SK-N-DZ (cell line): Measurements from ENCODE around the gene IRF2BP2. TPM values are rescaled to one million over a fixed set of nuclear protein-coding genes. Genes with fewer than 3 reads are reported as not detected.
A peak's percentile ranks its signal among the peaks of the same experiment; 100 is the strongest.
"Not testable (repeated sequence)": the region's sequence is repeated elsewhere in the genome, so short reads cannot be mapped to it uniquely, and the experiment has no call there.

Experiments
- DNase-seq: peaks from one replicate; pipeline ENCODE4 v3.0.0-alpha.2; 2015; ENCODE audit warnings: low spot score
- polyA plus RNA-seq, 2 experiments: library from polyadenylated mRNA; depleted of rRNA; stranded (reverse); fragments of >200 nt; gene quantifications; 2 replicates each; pipeline ENCODE4 v1.2.3, GENCODE V29; 2014

The IRF2BP2 gene
- polyA plus RNA-seq (2014; cell fraction: cytosol; rRNA removed), result 32.0 and 33.3 TPM in 2 replicates
- 24.3 and 26.1 TPM in 2 replicates for polyA plus RNA-seq (2014; cell fraction: nucleus; rRNA removed)

DNA sequence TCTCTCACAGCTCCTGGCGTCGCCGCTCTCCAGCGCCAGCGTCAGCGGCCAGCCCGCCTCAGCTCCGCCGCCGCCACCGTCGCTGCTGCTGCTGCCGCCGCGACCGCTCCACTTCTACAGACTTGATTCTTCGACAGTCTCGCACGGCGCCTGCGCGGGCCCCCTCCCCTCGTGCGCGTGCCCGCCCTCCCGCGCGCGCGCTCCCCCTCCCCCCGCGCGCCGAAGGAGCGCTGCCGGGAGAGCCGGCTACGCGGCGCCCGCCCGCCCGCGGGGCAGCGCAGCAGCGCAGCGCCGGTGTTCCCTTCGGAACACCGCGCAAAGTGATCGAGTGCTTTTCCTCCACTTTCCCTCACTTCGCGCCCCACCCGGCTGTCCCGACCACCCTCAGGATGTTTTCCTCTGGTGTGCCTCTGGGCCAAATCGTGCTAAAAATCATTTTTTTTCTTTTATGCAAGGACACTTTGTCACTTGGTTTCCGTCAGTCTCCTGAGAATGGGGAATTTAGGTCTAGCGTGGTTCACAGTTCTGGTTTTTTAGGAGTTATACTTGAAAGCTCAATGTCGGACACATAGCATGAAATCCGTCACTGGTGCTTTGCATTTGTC lies at the start of gene IRF2BP2:
IRF2BP2 (minus strand) TSS at position 118 of the 605 bp plus-strand sequence. CDS start 684 bp downstream, outside the sequence.
- peak; percentile 83 for DNase-seq

DNA sequence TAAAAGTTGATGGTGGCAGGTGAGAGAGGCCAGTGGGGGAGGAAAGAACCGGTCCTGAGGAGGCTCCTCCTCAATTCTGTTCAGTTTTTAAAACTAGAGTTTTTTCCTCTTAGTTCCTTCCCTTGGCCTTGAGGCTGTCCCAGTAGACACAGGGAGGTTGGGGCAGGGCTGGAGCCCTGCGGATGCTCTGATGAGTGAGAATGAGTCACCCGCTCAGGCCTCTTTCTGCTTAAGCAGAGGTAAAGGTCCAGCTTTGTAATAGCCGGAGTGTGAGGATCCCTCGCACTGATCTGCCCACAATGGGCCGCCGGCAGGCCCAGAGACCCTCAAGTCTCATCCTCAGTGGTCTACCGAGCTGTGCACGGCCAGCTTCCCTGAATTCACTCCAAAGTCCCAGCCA lies 49.6 kb upstream of the IRF2BP2 start:
- DNase-seq, result no peak

DNA sequence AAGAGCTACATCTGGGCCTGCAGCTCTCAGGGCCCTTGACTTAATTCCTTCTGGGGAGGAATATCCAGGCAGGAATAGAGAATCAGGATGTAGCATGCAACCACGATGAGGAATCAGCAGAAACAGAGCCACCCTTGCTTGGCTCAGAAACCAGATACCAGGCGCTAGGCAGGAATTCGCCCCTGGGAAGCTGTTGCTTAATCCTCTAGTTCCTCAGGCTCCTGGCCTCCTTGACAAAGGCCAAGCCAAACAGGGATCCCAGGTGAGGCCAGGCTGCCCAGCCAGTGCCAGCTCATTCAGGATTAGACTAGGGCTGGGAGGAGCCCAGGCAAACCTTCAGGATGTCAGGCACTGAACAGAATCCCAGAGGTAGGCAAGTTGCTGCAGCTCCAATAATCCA lies 48.2 kb upstream of the IRF2BP2 start:
- DNase-seq, result no peak

DNA sequence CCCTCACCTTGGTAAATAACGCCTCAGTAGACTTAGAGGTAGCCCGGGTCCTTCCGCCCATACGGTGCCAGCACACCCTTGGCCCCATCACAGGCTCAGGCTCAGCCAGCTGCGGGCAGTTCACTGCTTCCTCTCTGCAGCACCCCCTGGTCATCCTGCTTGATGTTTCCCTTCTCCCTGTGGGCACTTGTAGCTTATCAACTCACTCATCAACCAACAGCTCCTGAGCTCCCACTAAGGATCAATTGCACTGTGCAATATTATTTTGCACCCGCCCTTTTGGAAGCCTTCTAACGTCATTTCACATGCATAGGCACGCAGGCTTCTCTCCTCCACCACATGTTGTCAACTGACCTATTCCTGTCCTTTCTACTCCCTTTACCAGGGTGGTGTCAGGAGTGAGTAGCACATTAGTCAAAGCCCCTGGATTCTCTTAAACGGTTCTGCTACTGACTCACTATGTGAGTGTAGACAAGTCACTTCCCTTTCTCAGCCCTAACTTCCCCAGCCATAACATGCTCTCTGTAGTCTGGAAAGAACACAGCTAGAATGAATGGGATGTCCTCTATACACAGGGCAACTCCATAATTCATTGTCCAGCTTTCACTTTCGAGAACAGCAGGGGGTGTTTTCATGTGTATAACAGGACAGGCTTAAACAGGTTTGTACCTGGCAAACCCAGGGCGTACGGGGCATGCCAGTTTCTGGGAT lies 47.1 kb upstream of the IRF2BP2 start:
- DNase-seq, result no peak

DNA sequence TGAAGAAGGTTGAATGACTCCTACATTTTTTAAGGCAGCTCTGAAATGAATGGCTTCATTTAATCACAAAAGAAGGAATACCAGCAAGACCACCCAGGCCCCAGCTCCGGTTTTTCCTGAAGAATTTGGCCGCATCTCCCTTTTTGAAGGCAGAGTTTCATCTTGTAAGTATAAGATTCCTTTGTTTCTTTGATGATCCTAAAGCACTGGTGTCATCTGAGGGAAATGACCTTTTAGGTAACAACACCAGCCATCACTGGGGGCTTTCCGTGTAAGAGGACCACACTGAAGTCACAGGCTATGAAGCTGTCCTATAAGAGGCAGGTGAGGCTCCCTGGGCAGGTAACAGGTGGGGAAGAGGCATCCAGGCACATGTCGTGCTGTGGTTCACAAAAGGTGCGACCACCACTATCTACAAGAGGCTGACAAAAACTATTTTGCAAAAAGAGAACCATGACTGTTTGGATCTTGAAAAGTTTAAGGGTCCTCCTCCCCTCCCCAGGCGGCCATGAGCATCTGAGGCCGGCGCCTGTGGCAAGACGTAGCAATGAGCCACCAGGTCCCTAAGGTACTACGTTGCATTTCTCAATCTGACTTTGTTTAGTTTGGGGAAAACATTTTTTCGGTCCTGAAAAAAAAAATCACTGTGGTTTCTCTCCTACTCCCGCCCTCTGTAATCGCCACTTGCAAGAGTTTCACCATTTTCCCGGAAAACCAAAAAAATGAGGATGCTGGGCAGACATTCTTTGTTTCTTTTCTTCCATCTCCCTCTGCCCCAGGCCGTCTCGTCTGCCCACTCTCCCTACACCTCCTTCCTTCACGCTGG lies 46.3 kb upstream of the IRF2BP2 start:
- no peak for DNase-seq

DNA sequence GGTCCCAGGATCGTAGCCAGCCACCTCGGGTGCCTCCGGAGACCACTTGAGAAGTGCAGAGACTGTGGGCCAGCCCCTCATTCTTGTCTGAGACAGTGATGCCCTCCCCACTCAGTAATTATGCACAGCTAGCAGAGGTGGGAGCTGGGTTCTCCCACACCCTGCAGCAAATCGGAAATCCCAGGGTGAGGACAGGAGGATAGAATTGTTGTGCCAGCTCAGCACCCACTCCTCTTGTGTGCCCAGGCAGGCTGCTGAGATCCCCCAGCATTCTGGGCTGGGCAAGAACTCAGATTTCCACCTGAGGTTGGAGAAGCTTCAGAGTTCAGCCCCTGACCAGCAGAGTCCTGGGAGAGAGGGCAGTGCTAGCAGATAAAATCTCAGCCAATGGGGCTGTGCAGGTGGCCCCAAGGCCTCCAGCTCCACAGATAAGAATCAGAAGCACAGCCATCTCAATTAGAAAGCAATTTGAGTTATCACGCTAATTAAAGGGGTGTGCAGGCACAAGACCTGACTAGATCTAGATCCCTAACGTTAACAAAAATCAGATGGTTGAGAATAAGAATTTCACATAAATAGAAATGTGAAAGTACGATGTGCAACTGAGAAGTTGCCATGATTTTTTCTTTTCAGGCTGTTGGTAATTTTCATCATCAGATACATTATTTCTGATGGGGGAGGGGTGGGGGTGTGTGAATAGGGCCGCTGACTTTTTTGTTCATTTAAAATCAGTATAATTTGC lies 45.5 kb upstream of the IRF2BP2 start:
- peak; percentile 80 for DNase-seq

DNA sequence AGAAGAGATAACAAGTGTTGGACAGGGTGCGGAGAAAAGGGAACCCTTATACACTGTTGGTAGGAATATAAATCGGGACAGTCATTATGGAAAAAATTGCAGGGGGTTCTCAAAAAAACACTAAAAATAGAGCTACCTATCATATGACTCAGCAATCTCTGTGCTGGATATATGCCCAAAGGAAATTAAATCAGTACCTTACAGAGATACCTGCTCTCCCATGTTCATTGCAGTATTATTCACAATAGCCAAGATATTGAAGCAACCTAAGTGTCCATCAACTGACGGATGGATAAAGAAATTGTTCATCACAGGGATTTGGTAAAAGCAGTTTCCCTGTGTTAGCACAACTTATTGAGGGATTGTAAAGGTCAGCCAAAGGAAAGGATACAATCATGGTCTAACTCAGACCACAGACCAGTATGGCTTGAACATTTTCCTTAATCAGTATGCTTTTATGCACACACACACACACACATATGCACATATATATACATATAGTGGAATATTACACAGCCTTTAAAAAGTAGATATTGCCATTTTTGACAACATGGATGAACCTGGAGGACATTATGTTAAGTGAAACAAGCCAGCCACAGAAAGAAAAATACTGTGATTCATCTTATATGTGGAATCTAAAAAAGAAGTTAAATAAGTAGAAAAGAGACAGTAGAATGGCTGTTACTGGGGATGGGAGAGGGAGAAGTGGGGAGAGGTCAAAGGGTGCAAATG lies 44.2 kb upstream of the IRF2BP2 start:
- DNase-seq, result no peak

DNA sequence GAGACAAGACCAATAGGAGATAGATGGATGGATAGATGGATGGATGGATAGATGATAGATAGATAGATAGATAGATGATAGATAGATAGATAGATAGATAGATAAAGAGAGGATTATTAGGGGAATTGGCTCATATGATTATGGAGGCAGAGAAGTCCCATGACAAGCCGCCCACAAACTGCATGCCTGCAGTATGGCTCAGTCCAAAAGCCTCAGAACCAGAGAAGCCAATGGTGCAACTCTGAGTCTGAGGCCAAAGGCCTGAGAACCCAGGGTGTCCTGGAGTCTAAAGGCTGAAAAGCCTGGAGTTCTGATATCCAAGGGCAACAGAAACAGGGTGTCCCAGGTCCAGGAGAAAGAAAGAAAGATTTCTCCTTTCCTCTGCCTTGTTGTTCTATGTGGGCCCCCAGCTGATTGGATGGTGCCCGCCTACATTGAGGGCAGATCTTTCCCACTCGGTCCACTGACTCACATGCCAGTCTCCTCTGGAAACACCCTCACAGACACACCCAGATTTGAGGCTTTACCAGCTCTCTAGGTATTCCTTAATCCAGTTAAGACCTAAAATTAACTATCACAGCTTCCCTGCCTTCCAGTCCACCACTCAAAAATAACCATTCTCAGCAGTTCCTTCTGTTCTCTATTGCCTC lies 39.6 kb upstream of the IRF2BP2 start:
- DNase-seq, result no peak

DNA sequence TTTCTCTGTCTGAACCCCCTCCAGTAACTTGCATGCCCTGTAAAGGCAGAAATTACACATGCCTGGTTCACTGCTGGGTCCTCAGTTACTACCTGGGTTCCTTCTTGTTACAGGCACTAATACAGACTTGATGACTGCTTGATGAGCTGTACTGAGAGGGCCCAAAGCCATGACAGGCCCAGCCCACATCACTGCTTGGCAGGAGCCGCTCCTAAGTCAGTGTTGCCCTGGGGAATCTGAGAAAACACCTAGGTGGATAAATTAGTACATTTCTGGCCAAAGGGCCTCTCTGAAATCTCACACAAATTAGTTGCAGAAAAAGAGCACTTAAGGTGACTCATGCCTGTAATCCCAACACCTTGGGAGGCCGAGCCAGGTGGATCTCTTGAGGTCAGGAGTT lies 37.8 kb upstream of the IRF2BP2 start:
- DNase-seq, result no peak

DNA sequence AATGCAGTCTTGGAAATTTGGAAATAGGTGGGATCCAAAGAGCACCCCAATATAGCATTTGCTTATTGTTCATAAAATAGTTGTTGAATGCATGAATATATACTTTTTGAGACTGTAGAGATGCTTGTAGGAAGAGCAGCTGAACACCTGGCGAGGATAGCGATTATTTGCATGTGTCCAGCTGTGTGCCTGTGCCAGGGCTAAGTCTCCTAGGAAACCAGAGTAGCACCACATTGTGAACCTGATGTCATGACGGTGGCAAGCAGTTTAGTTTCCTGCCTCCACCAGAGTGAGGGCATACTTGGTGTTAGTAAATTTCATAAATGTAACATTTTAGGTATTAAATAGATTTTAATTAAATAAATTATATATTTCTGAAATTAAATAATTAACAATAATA lies 37.3 kb upstream of the IRF2BP2 start:
- DNase-seq, result no peak

DNA sequence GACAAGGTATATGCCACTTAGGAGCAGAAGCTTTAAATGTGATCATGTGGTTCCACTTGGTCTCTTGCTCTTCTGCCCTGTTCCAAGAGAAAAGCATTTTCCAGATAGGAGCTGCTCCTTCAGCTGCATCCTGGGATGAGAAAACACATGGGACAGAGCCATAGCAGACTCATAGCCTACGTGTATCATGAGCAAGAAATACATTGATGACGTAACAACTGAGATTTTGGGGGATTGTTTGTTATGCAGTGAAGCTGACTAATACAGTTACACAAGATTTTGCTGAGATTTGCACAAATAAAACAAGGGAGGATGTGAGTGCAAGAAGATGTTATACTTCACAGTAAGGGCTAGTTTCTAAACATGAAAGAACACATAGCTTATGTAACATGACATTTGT lies 36.0 kb upstream of the IRF2BP2 start:
- DNase-seq, result no peak

DNA sequence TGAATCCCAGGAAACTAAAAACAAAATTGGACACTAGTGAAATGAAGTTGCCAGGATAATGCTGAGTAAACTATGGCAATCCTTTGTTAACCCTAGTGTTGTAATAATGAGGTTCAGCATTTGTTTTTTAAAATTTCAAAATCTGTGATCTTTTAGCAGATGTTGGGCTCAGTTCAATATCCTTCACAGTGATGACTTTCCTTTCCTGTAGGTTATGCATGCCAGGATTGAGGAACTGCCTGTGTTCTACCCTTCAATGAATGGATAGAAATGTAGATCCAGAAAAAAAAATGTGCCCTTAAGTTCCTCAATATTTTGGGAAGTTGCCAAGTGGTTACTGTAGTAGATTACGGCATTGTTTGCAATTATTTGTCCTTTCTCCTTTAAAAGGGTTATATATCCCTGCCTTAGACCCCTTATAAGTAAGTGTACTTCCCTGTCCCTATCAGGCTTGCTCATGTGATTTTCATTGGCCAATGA lies 35.5 kb upstream of the IRF2BP2 start:
- no peak for DNase-seq

DNA sequence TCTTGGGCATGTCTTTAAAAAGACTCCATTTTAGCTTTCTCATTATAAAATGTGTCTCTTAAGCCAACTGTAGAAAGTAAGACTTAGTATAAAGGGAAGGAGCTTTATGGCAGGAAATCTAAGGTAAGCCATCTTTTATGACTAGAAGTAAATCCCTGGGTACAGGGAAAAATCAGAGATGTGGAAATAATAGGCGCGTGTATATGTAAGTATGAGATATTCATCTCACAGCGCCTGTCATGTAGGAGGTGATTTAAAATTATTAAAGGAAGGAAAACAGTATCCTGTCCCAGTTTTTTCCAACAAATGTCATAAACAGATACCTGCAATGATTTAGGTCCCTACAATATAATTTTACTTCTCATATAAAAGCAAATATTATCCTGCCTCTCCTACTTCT lies 35.0 kb upstream of the IRF2BP2 start:
- DNase-seq, result no peak

DNA sequence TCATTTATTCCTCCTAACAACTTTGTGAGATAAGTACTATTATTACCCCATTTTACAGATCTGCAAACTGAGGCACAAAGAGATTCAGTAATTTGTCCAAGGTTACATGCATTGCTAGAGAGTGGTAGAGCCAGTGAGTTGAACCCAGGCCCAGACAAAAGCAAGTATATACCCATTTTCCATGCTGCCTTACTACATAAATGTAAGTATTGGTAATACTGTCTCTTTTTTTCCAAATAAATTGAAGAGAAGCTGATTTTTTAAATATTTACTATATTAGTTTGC lies 33.8 kb upstream of the IRF2BP2 start:
- DNase-seq, result no peak

DNA sequence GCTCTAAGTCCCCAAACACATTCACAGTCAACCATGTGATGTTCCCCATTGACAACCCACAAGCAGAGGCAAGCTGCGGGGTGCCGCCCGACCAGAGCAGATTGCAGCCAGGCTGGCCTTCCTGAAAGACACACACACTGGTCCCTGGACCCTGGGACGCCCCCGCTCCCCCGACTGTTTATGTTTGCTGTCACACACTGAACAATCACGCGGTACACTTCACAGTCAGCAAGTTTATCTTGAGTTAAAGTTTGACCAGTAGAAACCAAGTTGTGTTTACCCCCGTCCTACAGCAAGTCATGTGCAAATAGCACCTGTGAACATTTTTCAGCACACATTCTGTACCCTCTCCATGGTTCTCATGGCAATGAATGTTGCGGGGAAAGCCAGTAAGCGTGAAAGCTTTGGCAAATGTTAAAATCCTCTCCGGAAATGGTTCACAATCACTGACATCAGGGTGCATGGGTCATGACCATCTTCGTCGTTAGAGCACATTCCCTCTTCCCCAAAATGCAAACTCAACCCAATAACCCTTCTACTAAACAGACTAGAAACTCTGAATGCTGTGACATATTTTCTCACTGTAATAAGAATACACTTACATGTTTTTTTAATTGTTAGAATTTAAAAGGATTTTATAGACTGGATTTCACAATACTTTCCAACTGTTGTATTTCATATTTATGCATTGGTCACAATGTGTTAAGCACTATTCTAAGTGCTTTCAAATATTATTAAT lies 33.3 kb upstream of the IRF2BP2 start:
- DNase-seq, result no peak

DNA sequence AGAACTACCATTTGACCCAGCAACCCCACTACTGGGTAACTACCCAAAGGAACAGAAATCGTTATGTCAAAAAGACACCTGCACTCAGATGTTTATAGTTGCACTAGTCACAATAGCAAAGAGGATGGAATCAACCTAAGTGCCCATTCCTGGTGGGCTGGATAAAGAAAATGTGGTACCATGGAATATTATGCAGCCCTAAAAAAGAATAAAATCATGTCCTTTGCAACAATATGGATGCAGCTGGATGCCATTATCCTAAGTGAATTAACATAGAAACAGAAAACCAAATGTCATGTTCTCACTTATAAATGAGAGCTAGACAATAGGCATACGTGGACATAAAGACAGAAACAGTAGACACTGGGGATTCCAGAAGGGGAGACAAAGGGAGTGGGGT lies 32.5 kb upstream of the IRF2BP2 start:
- no peak for DNase-seq

DNA sequence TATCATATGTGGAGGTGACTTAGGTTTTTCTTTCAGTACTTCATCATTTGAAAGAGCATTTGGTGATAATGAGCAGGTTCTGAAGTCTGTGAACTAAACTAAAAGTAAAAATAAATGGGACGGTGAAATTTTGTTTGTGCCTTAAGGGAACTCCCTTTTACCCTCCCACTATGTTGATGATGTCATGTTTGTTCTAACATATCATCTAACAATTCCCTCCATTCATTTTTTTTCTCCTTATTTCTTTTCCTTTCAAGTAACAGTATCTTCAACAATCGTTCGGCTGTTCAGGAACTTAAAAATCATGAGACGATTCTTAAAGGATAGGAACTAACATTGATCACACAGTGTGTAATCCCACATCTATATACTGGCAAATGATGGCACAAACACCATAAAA lies 30.0 kb upstream of the IRF2BP2 start:
- DNase-seq, result no peak

DNA sequence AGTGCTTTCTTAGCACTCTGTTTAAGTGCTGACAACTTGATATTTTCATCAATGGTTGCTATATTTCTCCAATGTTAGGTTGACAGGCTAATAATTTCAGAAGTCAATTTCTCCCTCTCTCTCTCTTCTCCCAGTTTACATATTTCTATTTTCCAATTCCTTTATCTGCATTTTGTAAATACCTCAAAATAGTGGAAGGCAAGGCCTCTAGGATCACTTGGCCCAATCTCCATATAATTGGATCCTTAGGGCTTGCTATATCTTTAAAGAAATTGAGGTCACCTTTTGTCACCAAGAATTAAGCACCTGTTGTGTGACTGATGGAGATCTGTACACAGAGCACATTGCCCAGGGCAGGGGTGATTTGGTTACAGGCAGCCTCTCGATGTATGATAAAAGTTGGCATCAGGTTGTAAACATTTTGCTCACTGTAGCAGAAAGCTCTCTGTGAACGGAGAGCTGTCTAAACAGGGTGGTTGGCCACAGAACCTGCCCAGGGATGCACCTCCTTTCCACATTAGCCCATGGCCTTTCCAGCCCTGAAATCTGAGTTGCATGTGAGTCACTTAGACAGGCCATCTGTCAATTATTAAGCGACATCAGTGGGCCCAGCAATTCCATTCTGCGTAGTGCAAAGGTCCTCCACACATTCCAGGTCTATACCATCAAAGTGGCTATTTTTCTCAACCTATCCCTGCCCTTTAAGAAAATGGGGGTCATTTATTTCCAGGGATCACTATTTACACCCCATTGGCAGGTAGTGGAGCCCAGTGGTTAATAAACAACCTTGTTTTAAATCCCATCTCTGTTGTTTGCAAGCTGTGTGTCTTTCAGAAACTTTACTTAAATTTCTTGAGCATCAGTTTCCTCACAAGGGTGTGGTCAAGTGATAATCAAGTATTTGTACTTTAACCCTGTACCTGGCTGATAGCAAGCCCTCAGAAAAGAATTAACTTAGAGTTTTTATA lies 29.1 kb upstream of the IRF2BP2 start:
- peak; percentile 14 for DNase-seq

DNA sequence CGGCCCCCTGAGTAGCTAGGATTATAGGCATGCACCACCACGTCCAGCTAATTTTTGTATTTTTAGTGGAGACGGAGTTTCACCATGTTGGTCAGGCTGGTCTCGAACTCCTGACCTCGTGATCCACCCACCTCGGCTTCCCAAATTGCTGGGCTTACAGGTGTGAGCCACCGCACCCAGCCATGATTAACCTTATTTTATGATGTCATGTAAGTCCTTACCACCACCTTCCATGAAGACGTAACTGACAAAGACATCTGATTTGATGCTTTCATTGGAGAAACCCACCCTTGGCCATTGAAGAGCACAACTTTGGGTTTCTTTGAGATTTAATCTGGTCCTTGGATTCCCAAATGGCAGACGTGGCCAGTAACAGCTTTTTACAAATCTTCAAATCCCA lies 24.9 kb upstream of the IRF2BP2 start:
- not testable (repeated sequence) for DNase-seq
